GM18868 (cell line): Measurements from ENCODE around the gene CALCOCO2.
"Not testable (repeated sequence)": the region's sequence is repeated elsewhere in the genome, so short reads cannot be mapped to it uniquely, and the experiment has no call there.

Experiments used
- ATAC-seq: cut with Tn5 transposase; IDR thresholded peaks from one replicate; pipeline ENCODE4 v1.9.1; 2021; ENCODE audit warnings: mild to moderate bottlenecking, moderate library complexity; ENCODE audit not compliant: unreplicated experiment

Gene CALCOCO2

GRCh38 chr17:48820936-48821335, 9.9 kb upstream of the CALCOCO2 start:
- ATAC-seq = not testable (repeated sequence)

DNA sequence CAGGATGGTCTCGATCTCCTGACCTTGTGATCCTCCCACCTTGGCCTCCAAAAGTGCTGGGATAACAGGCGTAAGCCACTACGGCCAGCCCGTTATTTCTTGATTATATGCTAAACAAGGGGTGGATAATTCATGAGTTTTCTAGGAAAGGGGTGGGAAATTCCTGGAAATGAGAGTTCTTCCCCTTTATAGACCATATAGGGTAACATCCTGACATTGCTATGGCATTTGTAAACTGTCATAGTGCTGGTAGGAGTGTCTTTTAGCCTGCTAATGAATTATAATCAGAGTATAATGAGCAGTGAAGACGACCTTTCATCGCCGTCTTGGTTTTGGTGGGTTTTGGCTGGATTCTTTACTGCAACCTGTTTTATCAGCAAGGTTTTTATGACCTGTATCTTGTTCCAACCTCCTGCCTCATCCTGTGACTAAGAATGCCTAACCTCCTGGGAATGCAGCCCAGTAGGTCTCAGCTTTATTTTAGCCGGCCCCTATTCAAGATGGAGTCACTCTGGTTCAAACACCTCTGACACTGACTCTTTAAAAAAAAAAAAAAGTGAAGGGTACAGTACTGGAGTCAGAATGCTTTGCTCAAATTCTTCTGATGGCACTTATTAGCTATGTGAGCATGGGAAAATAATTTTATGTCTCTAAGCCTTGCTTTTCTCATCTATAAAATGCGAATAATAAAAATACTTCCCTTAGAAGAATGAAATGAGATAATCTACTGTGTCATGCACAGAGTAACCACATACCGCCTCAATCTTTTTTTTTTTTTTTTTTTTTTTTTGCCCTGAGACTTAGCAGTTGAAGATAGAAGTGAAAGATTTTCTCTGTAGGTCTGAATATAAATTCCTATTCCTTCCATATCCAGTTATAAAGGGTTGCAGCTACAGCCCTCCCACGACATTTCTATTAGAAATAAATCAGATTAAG, 5.1 kb upstream of the CALCOCO2 start:
- no peak for ATAC-seq

- ATAC-seq = no peak
These were observed 681 bp downstream of the CALCOCO2 start for GRCh38 chr17:48831549-48831883.

GRCh38 chr17:48834973-48835372, 4.1 kb downstream of the CALCOCO2 start:
- no peak for ATAC-seq

GRCh38 chr17:48835971-48836370, 5.1 kb downstream of the CALCOCO2 start:
- no peak for ATAC-seq

GRCh38 chr17:48837458-48837857, 6.6 kb downstream of the CALCOCO2 start:
- not testable (repeated sequence) for ATAC-seq

- no peak for ATAC-seq
These were observed 9.6 kb downstream of the CALCOCO2 start for GRCh38 chr17:48840441-48840840.

- ATAC-seq = peak; percentile 83
These were observed 10.6 kb downstream of the CALCOCO2 start for GRCh38 chr17:48841395-48841831.

DNA sequence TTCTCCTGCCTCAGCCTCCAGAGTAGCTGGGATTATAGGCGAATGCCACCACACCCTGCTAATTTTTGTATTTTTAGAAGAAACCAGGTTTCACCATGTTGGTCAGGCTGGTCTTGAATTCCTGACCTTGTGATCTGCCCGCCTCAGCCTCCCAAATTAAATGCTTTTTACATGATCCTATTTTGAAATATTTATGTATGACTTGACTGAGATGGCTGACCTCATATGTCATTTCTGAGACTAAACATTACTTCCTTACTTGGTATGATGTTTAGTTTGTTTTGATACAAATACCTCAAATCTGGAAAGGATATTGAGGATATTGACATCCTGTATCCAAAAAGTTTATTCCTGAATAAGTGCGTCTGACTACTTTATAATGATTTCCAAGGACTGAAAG, 11.9 kb downstream of the CALCOCO2 start:
- no peak for ATAC-seq

DNA sequence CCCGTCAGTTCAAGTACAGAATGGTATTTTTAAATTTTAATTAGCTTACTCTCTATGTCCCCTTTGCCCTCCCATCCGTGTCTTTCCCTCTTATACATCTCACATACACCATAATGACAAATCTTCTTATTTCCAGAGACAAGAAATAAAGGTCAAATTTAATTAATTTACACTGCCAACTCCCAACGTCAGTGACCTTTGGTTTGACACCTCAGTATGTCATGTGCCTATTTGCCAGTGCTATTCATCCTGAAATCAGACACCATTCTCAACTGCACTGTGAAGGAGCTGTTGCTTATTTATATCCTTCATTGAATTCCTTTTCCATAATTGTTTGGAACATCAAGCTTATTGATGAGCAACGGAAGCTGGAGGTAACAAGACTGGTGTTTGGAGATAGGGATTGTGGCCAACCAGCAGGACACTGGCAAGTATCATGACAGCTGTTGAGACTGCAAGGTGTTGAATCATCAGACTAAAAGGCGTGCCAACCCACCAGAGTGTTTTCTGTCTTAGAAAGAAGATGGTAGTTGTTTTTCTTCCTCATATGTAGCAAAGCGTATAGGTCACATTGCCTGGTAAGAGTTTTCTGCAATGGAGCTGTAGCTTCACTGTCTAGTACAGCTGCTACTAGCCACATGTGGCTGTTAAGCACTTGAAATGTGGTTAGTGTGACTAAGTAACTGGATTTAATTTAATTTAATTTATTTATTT, 12.5 kb downstream of the CALCOCO2 start:
- ATAC-seq = no peak

GRCh38 chr17:48850792-48851323, 20.0 kb downstream of the CALCOCO2 start:
- no peak for ATAC-seq

DNA sequence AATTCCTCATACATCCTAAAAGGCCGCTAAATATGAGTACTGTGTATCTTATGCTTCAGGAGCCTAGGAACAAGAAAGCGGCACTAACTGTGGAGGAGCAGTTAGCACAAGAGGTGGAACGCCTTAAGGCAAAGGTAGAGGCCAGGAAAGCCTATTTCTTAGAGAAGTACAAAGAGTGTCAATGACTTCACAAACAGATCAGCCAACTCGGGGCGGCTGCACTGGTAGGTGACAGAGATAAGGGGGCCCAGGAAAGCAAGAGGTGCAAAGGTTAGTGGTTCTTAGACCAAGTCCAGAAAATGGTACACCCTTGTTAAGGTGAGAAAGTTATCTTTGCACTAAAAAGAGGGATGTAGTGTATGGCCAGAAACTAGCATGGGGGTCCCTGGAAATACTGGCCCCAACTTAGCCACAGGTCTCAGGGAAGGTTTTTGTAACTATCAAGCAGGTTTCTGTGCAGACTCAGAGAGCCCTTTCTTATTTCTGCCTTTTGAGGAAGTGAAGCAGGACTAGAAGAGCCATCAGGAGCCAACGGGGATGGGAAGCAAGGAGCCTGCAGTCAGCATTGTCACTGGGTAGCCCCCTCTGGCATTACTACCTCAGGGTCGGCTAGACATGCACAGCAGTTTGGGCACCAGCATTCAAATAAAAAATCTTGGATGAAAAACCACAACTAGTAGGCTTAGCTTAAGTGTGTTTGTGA, 24.1 kb downstream of the CALCOCO2 start:
- ATAC-seq = no peak

DNA sequence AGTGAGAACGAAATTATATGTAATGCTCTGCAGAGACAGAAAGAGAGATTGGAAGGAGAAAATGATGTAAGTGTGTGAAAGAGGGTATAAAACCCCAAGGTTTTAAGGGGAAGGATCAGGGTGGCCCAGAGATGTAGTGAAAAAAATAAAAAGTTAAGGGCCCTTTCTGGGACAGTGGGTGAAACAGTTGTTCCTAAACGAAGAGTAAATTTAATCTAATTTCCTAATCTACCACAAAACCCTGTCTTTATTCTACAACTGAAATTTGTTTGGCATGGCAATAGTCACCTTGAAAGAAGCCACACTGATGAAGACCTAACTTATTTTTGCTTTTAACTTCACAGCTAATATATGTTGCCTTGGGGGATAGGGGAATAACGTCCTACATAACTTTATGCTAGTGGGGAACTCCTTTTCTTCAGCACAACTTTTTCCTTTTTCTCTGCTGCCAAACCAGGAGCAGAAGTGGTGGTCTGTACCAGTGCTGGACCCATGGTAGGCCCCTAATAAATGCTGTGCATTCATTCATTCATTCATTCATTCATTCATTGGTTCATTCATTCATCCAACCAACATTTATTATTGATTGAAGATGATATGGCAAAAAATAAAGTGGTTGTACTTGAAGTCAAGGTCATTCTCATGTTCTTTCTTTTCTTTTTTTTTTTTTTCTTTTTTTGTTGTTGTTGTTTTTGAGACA, 25.4 kb downstream of the CALCOCO2 start:
- no peak for ATAC-seq

DNA sequence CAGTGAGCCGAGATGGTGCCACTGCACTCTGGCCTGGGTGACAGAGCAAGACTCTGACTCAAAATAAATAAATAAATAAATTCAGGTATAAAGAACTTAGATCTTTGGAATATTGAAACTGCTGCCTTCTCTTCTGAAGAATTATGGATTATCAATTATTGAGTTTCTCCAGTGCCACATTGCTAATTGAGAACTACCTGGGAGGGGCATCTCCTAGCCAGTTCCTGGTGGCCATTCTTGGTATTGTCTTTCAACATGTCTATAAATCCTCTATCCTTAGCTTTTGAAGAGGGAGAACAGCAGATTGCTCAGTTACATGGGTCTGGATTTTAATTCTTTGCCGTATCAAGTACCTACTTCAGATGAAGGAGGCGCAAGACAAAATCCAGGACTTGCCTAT, 29.2 kb downstream of the CALCOCO2 start:
- ATAC-seq = no peak

DNA sequence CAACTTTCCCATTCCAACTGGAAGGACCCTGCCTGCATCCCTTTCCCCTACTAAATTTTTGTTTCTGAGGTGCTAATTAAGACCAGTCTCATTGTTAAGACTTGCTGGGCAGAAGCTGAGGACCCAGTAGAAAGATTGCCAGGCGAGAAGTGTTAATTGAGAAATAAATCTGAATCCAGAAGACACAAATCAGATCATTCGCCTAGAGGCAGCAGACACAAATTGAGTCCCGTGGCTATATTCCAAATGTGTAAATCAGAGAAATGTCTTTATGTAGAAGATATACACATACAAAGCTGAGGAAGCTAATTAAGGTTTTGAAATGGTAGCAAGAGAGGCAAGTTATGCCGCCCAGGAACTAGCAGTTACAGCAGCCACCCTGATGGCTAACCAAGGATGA, 29.6 kb downstream of the CALCOCO2 start:
- ATAC-seq = no peak

- ATAC-seq = no peak
These were observed 38.2 kb downstream of the CALCOCO2 start for GRCh38 chr17:48868916-48869500.

DNA sequence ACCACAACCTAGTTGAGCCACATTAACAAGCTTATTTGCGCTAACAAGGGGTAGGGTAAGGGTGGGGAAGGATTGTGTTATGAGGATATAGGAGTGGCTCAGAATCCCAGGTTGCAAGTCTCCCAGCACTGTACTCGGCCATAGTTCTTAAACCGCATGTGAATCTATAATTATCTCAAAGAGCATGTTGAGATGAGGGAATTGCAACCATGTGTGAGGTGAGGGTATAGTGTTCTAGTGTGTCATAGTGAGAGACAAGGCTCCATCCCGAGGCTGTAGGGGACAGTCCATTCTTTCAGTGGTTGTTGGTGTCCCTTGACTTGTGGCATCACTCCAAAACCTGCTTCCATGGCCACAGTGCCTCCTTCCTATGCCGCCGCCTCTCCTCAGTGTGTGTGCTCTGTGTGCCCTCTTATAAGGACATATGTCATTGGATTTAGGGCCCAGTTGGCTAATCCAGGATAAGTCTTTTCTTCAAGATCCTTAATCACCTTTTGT, 39.0 kb downstream of the CALCOCO2 start:
- ATAC-seq = no peak

- ATAC-seq = no peak
These were observed 40.3 kb downstream of the CALCOCO2 start for GRCh38 chr17:48871035-48871550.

- no peak for ATAC-seq
These were observed 40.9 kb downstream of the CALCOCO2 start for GRCh38 chr17:48871551-48872351.
